Activated CD4-positive, alpha-beta T cell treated with anti-CD3 and anti-CD28 coated beads, Interleukin-2, amount 10 ng/mL, durations not matched to agents 24 days and 14 days (primary cell): Measurements from ENCODE around the gene PPP1R12A. TPM values are rescaled to one million over a fixed set of nuclear protein-coding genes. Genes with fewer than 3 reads are reported as not detected.
"Not testable (repeated sequence)": the region's sequence is repeated elsewhere in the genome, so short reads cannot be mapped to it uniquely, and the experiment has no call there.

Experiments
- DNase-seq: peaks from one replicate; pipeline ENCODE4 v3.0.0; 2022
- H3K27ac Mint-ChIP-seq: one replicate; pipeline ENCODE4 v1.8.0; 2022; ENCODE audit warnings: mild to moderate bottlenecking, mixed read lengths
- H3K27me3 Mint-ChIP-seq: one replicate; pipeline ENCODE4 v1.8.0; 2022; ENCODE audit warnings: mixed read lengths
- H3K36me3 Mint-ChIP-seq: one replicate; pipeline ENCODE4 v1.8.0; 2022; ENCODE audit warnings: low read depth, mild to moderate bottlenecking, mixed read lengths
- H3K4me1 Mint-ChIP-seq: one replicate; pipeline ENCODE4 v1.8.0; 2021; ENCODE audit warnings: mixed read lengths
- H3K4me3 Mint-ChIP-seq: one replicate; pipeline ENCODE4 v1.8.0; 2022; ENCODE audit warnings: mild to moderate bottlenecking, moderate library complexity, mixed read lengths
- H3K9me3 Mint-ChIP-seq: one replicate; pipeline ENCODE4 v1.8.0; 2021; ENCODE audit warnings: mixed read lengths
- intact Hi-C: fragments of 100-400 bp; cut with micrococcal nuclease; formaldehyde crosslinking; loops from one replicate; pipeline ENCODE4 v1.15.1; 2023
- total RNA-seq: library from RNA; stranded (reverse); gene quantifications from 2 replicates; pipeline ENCODE4 v1.2.3, GENCODE V29; 2022

Gene PPP1R12A
- total RNA-seq, 1 donor from 2014 or later = 78.9 TPM

DNA sequence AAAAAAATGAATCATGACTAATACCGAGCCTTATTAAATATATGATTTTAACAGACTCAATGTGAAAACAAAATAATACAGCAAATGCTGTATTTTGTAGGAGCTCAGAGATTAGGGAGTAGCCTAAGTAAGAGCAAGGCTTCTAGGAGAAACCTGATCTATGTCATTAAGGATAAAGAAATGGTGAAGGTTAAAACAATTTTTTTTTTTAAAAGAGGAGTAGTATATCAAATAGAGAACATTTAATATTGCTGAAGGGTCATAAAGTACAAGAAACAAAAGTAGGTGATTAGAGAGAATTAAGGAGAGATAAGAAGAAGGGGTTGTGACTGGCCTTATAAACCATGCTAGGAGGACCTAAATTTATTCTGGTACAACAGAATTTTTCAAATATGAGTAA lies 39.1 kb downstream of the PPP1R12A start:
- intact Hi-C loops = no loop called here
- Mint-ChIP-seq H3K27me3 (no peaks in the 10 kb centered on the region), H3K4me1 (peaks cover 16% of the 10 kb centered on the region), H3K36me3 (peaks cover 16% of the 10 kb centered on the region), H3K27ac (no peak overlapping the region), H3K9me3 (no peaks in the 10 kb centered on the region), H3K4me3 (no peak overlapping the region)
- no peak for DNase-seq

- Mint-ChIP-seq H3K4me1 (peaks cover 16% of the 10 kb centered on the region), H3K36me3 (peaks cover 13% of the 10 kb centered on the region), H3K27ac (no peak overlapping the region), H3K27me3 (no peaks in the 10 kb centered on the region), H3K9me3 (no peaks in the 10 kb centered on the region), H3K4me3 (no peak overlapping the region)
- DNase-seq = no peak
- intact Hi-C loops = no loop called here
Measured at GRCh38 chr12:79895071-79895470, 39.8 kb downstream of the PPP1R12A start.

DNA sequence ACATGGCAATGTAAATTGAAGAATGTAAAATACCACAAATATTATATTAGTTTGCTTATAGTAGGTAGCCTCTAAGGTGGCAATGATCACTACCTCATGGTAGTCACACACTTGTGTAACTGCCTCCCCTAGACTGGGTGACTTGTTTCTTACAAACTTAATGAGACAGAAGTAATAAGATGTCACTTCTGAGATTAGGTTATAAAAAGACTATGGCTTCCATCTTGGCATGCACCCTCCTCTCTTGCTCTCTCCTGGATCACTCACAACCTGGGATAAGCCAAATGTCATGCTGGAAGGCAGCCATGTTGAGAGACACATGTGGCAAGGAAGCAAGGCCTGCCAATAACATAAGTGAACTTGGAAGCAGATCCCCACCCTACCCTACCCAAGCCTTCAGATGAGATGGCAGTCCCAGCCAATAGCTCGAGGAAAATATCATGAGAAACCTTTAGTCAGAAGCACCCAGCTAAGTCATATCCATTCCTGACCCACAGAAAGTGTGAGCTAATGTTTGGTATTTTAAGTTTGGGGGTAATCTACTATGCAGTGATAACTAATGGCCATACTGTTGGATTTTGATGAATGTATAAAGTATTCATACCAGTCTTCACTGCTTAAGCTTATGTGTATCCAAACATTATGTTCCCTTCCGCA lies 43.3 kb downstream of the PPP1R12A start:
- Mint-ChIP-seq H3K4me3 (no peak overlapping the region), H3K27ac (no peak overlapping the region), H3K4me1 (peaks cover 13% of the 10 kb centered on the region), H3K27me3 (no peaks in the 10 kb centered on the region), H3K36me3 (peaks cover 11% of the 10 kb centered on the region), H3K9me3 (no peaks in the 10 kb centered on the region)
- intact Hi-C loops = no loop called here
- no peak for DNase-seq

DNA sequence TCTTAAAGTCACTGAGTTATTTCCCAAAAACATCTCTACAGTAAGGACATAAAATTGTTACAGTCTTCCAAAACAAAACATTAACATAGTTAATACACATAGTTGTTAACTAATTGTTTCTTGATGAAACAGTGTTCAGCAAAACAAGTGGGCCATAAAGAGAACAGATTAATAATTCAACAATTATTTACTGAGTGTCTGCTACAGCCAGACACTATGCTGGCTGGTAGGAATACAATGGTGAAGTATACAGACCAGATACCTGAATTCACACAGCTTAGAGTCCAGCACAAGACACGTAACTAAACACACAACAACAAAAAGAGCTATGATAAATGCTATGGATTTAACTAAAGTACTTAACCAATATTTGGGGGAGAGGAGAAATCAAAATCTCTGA lies 47.0 kb downstream of the PPP1R12A start:
- H3K36me3 Mint-ChIP-seq = peaks cover 8% of the 10 kb centered on the region
- no peaks in the 10 kb centered on the region for H3K9me3 Mint-ChIP-seq
- intact Hi-C loops = loop anchor here (1.0 to 10.0 kb wide), 3 partner anchors 47 to 377 kb away; partner anchors contain the start of gene PPP1R12A
- no peak overlapping the region for H3K4me3 Mint-ChIP-seq
- H3K27ac Mint-ChIP-seq = no peak overlapping the region
- H3K27me3 Mint-ChIP-seq = no peaks in the 10 kb centered on the region
- DNase-seq = no peak
- H3K4me1 Mint-ChIP-seq = peaks cover 17% of the 10 kb centered on the region

GRCh38 chr12:79886917-79887519 lies 47.9 kb downstream of the PPP1R12A start:
- intact Hi-C loops = loop anchor here (1.0 to 10.0 kb wide), 3 partner anchors 48 to 378 kb away; partner anchors contain the start of gene PPP1R12A
- Mint-ChIP-seq H3K27me3 (no peaks in the 10 kb centered on the region), H3K9me3 (no peaks in the 10 kb centered on the region), H3K36me3 (peaks cover 9% of the 10 kb centered on the region), H3K27ac (no peak overlapping the region), H3K4me1 (peaks cover 21% of the 10 kb centered on the region), H3K4me3 (no peak overlapping the region)
- DNase-seq = no peak

- H3K27me3 Mint-ChIP-seq = no peaks in the 10 kb centered on the region
- no peak overlapping the region for H3K4me3 Mint-ChIP-seq
- peaks cover 4% of the 10 kb centered on the region for H3K36me3 Mint-ChIP-seq
- intact Hi-C loops = loop anchor here (10.0 kb wide), 1 partner anchor 379 kb away; no protein-coding TSS in a partner anchor
- no peak overlapping the region for H3K27ac Mint-ChIP-seq
- no peaks in the 10 kb centered on the region for H3K9me3 Mint-ChIP-seq
- no peak for DNase-seq
- H3K4me1 Mint-ChIP-seq = peaks cover 29% of the 10 kb centered on the region
Measured at GRCh38 chr12:79885911-79886490, 48.9 kb downstream of the PPP1R12A start.

DNA sequence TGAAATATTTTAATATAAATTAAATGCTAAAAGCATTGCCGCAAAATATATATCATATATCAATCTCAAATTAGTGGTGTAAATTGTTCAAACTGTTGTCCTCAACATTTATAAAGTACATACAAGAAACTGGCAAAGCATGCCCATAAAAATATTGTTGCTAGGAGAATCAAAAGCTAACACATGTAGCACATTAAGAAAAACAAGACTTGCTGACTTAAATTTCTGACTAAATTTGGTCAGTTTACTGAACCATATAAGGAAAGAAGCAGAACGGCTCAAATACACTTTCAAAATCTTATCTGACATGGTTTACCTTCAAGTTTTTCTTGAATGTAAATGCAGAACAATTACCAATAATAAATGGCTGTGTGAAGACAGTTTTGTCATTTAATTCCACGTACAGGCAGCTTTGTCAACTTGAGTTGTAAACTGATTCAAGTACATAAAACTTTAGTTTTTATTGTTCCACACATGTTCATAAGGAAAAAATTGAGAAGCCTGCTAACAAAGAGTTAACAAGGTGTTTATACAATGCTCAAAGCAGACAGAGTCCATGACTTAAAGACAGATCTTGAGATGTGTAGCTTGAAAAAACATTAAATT lies 50.4 kb downstream of the PPP1R12A start:
- no peaks in the 10 kb centered on the region for H3K9me3 Mint-ChIP-seq
- no peaks in the 10 kb centered on the region for H3K27me3 Mint-ChIP-seq
- no peak overlapping the region for H3K4me3 Mint-ChIP-seq
- H3K36me3 Mint-ChIP-seq = peaks cover 7% of the 10 kb centered on the region
- peaks cover 34% of the 10 kb centered on the region for H3K4me1 Mint-ChIP-seq
- intact Hi-C loops = loop anchor here (10.0 kb wide), 1 partner anchor 380 kb away; no protein-coding TSS in a partner anchor
- no peak overlapping the region for H3K27ac Mint-ChIP-seq
- DNase-seq = no peak

- peak overlapping the region; percentile 1 for H3K4me3 Mint-ChIP-seq
- H3K36me3 Mint-ChIP-seq = peaks cover 12% of the 10 kb centered on the region
- intact Hi-C loops = loop anchor here (10.0 kb wide), 1 partner anchor 382 kb away; no protein-coding TSS in a partner anchor
- DNase-seq = no peak
- H3K9me3 Mint-ChIP-seq = no peaks in the 10 kb centered on the region
- H3K27me3 Mint-ChIP-seq = no peaks in the 10 kb centered on the region
- H3K27ac Mint-ChIP-seq = peak overlapping the region; percentile 5
- H3K4me1 Mint-ChIP-seq = peaks cover 36% of the 10 kb centered on the region
Measured at GRCh38 chr12:79883216-79883615, 51.7 kb downstream of the PPP1R12A start.

DNA sequence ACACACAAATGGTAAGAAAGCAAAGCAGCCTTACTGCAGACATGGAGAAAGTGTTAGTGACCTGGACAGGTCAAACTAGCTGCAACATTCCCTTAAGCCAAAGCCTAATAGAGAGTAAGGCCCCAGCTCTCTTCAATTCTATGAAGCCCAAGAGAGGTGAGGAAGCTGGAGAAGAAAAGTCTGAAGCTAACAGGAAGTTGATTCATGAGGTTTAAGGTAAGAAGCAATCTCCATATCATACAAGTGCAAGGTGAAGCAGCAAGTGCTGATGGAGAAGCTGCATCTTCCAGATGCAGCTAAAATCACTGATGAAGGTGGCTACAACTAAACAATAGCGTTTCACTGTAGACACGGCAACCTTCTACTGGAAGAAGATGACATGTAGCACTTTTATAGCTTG lies 53.5 kb downstream of the PPP1R12A start:
- no peak for DNase-seq
- peak overlapping the region; percentile 16 for H3K27ac Mint-ChIP-seq
- H3K36me3 Mint-ChIP-seq = peaks cover 14% of the 10 kb centered on the region
- peaks cover 35% of the 10 kb centered on the region for H3K4me1 Mint-ChIP-seq
- no peaks in the 10 kb centered on the region for H3K9me3 Mint-ChIP-seq
- no peaks in the 10 kb centered on the region for H3K27me3 Mint-ChIP-seq
- intact Hi-C loops = loop anchor here (10.0 kb wide), 1 partner anchor 383 kb away; no protein-coding TSS in a partner anchor
- no peak overlapping the region for H3K4me3 Mint-ChIP-seq

DNA sequence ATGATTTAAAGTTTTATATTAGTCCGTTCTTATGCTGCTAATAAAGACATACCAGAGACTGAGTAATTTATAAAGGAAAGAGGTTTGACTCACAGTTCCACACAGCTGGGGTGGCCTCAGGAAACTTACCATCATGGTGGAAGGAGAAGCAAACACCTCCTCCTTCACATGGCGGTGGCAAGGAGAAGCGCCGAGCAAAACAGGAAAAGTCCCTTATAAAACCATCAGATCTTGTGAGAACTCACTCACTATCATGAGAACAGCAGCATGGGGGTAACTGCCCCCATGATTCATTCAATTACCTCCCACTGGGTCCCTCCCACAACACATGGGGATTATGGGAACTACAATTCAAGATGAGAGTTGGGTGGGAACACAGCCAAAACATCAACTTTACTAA lies 56.4 kb downstream of the PPP1R12A start:
- H3K9me3 Mint-ChIP-seq, H3K27ac Mint-ChIP-seq, DNase-seq, H3K27me3 Mint-ChIP-seq, intact Hi-C loops, H3K4me3 Mint-ChIP-seq: not testable (repeated sequence)
- Mint-ChIP-seq H3K36me3 (peaks cover 16% of the 10 kb centered on the region), H3K4me1 (peaks cover 38% of the 10 kb centered on the region)

- no peak for DNase-seq
- intact Hi-C loops = no loop called here
- Mint-ChIP-seq H3K27me3 (no peaks in the 10 kb centered on the region), H3K4me3 (no peak overlapping the region), H3K9me3 (no peaks in the 10 kb centered on the region), H3K27ac (no peak overlapping the region), H3K4me1 (peaks cover 33% of the 10 kb centered on the region), H3K36me3 (peaks cover 23% of the 10 kb centered on the region)
Measured at GRCh38 chr12:79877246-79877645, 57.7 kb downstream of the PPP1R12A start.

DNA sequence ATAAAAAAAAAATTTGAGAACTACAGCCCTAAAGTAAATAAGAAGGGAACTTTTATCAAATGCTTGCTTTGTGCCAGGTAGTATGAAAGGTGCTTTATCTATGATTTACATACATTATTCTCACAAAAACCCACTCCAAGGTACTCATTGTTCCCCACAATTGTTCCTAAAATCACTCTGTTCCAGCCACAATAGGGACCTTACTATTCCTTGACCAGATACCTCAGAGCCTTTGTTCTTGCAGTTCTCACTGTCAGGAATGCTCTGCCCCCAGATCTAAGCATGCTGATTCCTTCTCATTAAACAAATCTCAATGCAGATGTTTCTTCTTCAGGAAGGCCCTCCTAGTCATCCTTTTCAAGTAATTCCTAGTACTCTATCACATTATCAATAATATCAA lies 60.2 kb downstream of the PPP1R12A start:
- DNase-seq = no peak
- Mint-ChIP-seq H3K27ac (no peak overlapping the region), H3K4me3 (no peak overlapping the region), H3K9me3 (no peaks in the 10 kb centered on the region), H3K36me3 (peaks cover 33% of the 10 kb centered on the region), H3K27me3 (no peaks in the 10 kb centered on the region), H3K4me1 (peaks cover 20% of the 10 kb centered on the region)
- intact Hi-C loops = no loop called here

GRCh38 chr12:79873201-79873600 lies 61.7 kb downstream of the PPP1R12A start:
- peaks cover 16% of the 10 kb centered on the region for H3K4me1 Mint-ChIP-seq
- peaks cover 39% of the 10 kb centered on the region for H3K36me3 Mint-ChIP-seq
- no peaks in the 10 kb centered on the region for H3K27me3 Mint-ChIP-seq
- H3K9me3 Mint-ChIP-seq = no peaks in the 10 kb centered on the region
- intact Hi-C loops = no loop called here
- no peak overlapping the region for H3K4me3 Mint-ChIP-seq
- H3K27ac Mint-ChIP-seq = no peak overlapping the region
- DNase-seq = no peak

DNA sequence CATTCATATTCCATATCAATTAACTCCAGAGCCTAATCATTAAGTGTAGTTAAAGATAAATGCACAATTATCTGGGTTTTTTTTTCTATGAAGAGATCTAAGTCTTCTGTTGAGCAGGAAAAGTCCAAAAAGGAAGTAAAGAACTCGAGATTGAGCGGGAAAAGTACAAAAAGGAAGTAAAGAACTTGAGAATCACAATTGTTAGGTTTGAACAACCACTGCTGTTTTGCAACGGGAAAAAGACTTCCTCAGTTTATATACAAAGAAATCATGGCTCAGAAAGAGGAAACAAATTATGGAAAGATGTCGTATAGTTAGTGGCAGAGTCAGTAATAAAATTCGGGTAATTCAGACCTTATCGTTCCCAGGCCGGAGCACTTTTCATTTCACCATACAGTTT lies 63.3 kb downstream of the PPP1R12A start:
- peak overlapping the region; percentile 37 for H3K27ac Mint-ChIP-seq

More for the DNA sequence above, 63.3 kb downstream of the PPP1R12A start:
- Mint-ChIP-seq H3K4me1 (peaks cover 14% of the 10 kb centered on the region), H3K36me3 (peaks cover 50% of the 10 kb centered on the region), H3K4me3 (no peak overlapping the region), H3K9me3 (peaks cover under 1% of the 10 kb centered on the region), H3K27me3 (no peaks in the 10 kb centered on the region)
- no peak for DNase-seq
- intact Hi-C loops = no loop called here
